Mucosa of descending colon (tissue), 3 donors: Measurements from ENCODE around the gene TXNRD2. TPM values are rescaled to one million over a fixed set of nuclear protein-coding genes. Genes with fewer than 3 reads are reported as not detected.

Experiments used
- ATAC-seq: fragments of 200-7000 bp; cut with Tn5 transposase; one replicate; pipeline ENCODE4 v1.9.1; 2020; ENCODE audit warnings: mild to moderate bottlenecking, moderate library complexity
- DNase-seq, 3 donors: peaks; one replicate each; pipeline ENCODE4 v3.0.0-alpha.2; 2020
- H3K36me3 ChIP-seq: fragments of 200-600 bp; one replicate; pipeline ENCODE4 v1.8.0; 2021; ENCODE audit warnings: low read depth, mild to moderate bottlenecking
- H3K4me1 ChIP-seq: fragments of 200-600 bp; one replicate; pipeline ENCODE4 v1.8.0; 2021; ENCODE audit warnings: low read depth, mild to moderate bottlenecking
- H3K4me3 ChIP-seq: fragments of 200-600 bp; one replicate; pipeline ENCODE4 v1.8.0; 2021; ENCODE audit warnings: mild to moderate bottlenecking
- H3K9me3 ChIP-seq: fragments of 200-600 bp; one replicate; pipeline ENCODE4 v1.8.0; 2021; ENCODE audit warnings: mild to moderate bottlenecking
- intact Hi-C, 2 donors: fragments of 100-400 bp; cut with DNase I in 1 of 2; cut with micrococcal nuclease in 1 of 2; formaldehyde crosslinking; loops; one replicate each; pipeline versions ENCODE4 v1.11.0 to v1.11.1; 2022; cut with DNase I, micrococcal nuclease
- total RNA-seq, 3 donors: library from RNA; stranded (reverse); fragmentation: NEBNext Ultra II Directional in 2 of 3; extraction: Animal tissue kit (Norgen Biotek cat#: 25700) in 2 of 3; gene quantifications; one replicate each; pipeline versions ENCODE4 v1.2.1 to v1.2.4, GENCODE V29; 2021 to 2023
- TF ChIP-seq, protein P1 (sequence below): fragments of 200-600 bp; IDR thresholded peaks from one replicate; pipeline ENCODE4 v1.8.0; 2022; ENCODE audit warnings: antibody characterized with exemption, mild to moderate bottlenecking
- donor health status: DM: no; HTN: no; CAD: no; lungs with moderate emphysema.
- donor health status: DM: no; HTN: no; CAD: no.
- donor health status: DM: no; HTN: yes; CAD: no.

Gene TXNRD2
- total RNA-seq, 3 donors from 2014 or later = 20.9 to 23.6 (median 22.6) TPM

DNA sequence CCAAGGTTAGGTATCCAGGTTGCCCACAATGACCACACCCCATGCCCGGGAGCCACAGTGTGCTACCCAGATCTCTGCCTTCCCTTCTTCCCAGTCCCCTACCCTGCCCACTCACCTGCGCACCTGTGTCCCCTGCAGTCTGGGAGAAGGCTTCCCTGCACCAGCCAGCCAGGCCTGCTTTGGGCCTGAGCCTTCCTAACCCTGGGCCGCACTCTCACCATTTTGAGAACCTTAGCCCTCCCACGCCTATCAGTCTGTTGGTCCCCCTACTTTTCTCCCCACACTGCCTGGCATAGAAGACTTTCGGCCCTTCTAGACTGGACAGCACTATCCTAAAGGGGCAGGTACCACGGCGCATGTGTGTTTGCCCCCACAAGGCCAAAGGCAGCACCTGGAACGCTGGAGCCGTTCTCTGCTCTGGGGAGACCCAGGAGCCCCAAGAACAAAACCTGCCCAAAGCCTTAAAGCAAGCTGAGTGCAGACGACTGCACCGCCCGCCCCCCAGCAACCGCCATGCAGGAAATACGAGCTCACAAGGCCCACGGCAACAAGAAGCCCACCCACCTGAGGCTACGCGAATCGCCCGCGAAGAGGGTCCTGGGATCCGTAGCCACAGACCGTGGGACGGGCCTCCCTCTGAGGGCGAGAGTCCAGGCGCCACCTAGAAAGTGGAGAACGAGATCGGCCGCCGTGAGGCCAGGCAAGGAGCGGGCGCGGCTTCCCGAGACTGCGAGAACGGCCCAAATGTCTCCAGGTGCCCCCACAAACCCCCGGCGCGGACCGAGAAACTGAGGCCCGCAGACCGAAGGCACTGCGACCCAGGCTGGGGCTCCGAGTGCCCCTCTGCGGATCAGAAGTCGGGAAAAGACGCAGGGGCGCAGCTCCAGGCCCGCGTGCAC, 87.5 kb downstream of the TXNRD2 start:
- Histone ChIP-seq H3K9me3 (no peaks in the 10 kb centered on the region), H3K4me3 (peak overlapping the region; percentile 37), H3K36me3 (peaks cover 4% of the 10 kb centered on the region), H3K4me1 (peaks cover 19% of the 10 kb centered on the region)
- TF ChIP-seq, protein P1, sequence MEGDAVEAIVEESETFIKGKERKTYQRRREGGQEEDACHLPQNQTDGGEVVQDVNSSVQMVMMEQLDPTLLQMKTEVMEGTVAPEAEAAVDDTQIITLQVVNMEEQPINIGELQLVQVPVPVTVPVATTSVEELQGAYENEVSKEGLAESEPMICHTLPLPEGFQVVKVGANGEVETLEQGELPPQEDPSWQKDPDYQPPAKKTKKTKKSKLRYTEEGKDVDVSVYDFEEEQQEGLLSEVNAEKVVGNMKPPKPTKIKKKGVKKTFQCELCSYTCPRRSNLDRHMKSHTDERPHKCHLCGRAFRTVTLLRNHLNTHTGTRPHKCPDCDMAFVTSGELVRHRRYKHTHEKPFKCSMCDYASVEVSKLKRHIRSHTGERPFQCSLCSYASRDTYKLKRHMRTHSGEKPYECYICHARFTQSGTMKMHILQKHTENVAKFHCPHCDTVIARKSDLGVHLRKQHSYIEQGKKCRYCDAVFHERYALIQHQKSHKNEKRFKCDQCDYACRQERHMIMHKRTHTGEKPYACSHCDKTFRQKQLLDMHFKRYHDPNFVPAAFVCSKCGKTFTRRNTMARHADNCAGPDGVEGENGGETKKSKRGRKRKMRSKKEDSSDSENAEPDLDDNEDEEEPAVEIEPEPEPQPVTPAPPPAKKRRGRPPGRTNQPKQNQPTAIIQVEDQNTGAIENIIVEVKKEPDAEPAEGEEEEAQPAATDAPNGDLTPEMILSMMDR = no peak
- intact Hi-C loops = no loop called here
- ATAC-seq (peak; percentile 22), DNase-seq (peak in 2 of 3 donors; percentile 49 to 59)

DNA sequence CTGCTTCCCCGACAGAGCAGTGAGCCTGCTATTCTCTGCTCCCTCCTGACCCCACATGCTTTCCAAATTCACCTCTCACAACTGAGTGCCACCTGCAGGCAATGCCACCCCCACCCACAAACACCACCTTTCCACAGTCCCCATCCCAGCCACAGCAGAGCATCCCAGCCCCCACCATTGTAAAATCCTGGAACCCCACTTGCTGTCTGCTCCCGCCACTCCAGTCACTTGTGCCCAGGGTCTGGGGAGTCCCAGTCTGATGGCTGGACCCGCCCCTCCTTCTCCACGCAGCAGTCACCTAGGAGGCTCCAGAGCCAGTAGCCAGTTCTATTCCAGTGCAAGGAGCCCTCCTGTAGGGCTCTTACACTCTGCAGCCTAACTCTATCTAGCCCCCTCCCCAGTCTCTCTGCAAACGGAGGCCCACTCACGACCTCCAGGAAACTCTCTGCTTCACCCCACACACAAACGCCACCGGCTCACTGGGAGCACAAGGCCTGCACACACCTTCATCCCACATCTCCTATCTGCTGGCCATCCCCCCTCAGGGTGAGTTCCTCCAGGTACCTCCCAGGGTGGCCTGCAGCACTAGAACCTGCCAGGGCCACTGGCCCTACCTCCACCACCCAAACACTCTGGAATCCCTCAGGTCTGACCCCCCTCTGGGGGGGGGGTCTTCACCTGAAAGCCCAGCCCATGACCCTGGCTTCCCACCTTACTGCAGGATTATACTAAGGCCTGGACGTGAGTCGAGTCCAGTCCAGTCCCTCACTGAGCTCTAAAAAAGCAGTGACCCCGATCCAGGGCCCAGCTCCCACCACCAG, 88.3 kb downstream of the TXNRD2 start:
- TF ChIP-seq, protein P1 = no peak
- H3K36me3 ChIP-seq = peaks cover 4% of the 10 kb centered on the region
- intact Hi-C loops = no loop called here
- DNase-seq (no peak), ATAC-seq (no peak)
- no peaks in the 10 kb centered on the region for H3K9me3 ChIP-seq
- H3K4me1 ChIP-seq = peaks cover 19% of the 10 kb centered on the region
- no peak overlapping the region for H3K4me3 ChIP-seq

DNA sequence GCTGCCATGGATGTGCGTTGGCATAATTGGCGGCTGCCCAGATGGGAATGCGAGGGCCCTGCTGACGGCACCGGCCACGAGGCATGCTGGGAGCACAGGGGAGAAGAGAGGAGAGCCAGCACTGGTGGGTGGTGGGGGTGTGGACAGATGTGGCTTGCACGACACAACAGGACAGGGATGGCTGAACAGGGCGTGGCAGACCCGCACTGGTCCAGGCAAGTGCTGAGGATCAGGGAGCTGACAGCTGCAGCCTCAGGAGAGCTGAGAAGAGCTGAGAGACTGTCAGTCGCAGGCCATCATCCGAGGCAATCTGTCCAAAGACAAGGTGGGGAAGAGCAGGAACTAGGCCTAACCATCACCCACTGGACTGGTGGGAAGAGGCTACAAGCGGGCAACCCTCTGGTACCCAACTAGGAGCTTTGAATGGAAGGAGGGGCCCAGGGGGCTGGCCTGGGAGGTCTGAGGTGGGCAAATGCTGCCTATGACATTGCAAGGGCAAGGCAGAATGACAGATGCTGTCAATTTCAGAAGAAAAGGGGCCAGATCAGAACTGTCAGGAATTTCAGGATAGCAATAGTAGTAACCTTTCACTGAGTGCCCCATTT, 89.3 kb downstream of the TXNRD2 start:
- TF ChIP-seq, protein P1 = no peak
- DNase-seq = no peak
- no peak overlapping the region for H3K4me3 ChIP-seq
- H3K36me3 ChIP-seq = peaks cover 4% of the 10 kb centered on the region
- intact Hi-C loops = no loop called here
- peaks cover 19% of the 10 kb centered on the region for H3K4me1 ChIP-seq
- H3K9me3 ChIP-seq = no peaks in the 10 kb centered on the region
- ATAC-seq = no peak

DNA sequence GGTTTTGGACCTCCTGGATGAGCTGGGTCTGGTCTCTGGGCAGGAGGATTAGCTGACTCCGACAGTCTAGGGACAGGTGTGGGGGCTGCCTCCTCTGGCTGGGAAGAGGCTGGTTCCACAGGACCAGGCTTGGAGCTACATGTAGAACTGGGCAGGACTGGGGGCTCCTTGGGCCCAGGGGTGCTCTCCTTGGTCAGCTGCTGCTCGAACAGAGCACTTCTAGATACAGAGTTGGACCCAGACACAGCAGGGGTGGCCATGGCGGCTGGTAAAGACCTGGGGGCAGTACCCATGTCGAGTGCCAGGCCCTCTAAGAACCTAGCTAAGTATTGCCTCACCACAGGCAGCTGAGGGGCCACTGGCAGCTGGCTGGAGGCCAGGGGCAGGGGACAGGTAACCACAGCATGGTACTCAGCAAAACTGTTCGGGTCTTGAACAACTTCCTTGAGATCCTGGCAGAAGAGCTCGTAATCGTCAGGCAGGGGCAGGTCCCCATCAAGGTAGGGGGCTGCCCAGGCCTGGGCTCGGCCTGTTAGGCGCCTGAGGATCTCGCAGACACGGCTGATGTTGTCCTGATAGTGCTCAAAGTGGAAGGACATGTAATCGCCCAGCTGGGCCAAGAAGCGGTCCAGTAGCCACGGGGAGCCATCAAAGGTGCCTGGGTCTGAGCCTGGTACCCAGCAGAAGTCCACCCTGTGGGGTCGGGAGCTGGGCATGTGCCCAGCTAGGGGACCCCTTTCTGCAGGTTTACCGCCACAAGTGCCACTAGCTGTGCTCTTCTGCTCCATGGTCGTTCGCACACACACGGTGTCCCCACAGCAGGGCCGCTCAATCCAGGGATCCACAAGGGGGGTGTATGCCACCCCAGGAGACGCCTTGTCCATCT, 90.1 kb downstream of the TXNRD2 start:
- ATAC-seq (no peak), DNase-seq (no peak)
- Histone ChIP-seq H3K4me3 (no peak overlapping the region), H3K4me1 (peaks cover 19% of the 10 kb centered on the region), H3K36me3 (peaks cover 4% of the 10 kb centered on the region), H3K9me3 (no peaks in the 10 kb centered on the region)
- intact Hi-C loops = no loop called here
- TF ChIP-seq, protein P1 = no peak

DNA sequence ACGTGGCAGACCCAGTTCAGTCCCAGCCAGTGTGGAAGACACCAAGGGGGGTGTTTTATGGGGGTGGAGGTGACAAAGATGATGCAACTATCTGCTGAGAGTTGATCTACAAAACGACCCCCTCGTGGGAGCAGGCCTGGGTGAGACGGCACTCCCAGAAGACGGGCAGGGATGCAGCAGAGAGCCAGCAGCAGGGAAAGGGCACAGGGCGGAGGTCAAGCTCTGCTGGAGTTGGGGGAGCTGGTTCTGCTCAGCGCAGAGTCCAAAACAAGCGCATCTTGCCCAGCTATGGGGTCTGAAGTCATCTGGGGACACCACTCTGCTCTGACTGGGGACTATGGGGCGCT, 90.9 kb downstream of the TXNRD2 start:
- H3K4me3 ChIP-seq = no peak overlapping the region
- TF ChIP-seq, protein P1 = no peak
- H3K36me3 ChIP-seq = peaks cover 4% of the 10 kb centered on the region
- no peaks in the 10 kb centered on the region for H3K9me3 ChIP-seq
- ATAC-seq = no peak
- intact Hi-C loops = no loop called here
- DNase-seq = no peak
- H3K4me1 ChIP-seq = peaks cover 19% of the 10 kb centered on the region
